NCI-H345 (cell line): Measurements from ENCODE around the gene CRPPA.

Source experiments
- DNase-seq: peaks from one replicate; lab custom pipeline; 2025; lab: John Stamatoyannopoulos, UW

CRPPA gene

GRCh38 chr7:16422917-16423316 lies 1.6 kb upstream of the CRPPA start:
- DNase-seq = no peak

GRCh38 chr7:16422103-16422435 lies 731 bp upstream of the CRPPA start:
- DNase-seq = no peak

GRCh38 chr7:16420649-16421332 lies 547 bp downstream of the CRPPA start:
- peak; percentile 85 for DNase-seq

GRCh38 chr7:16420329-16420648 lies 1.0 kb downstream of the CRPPA start:
- no peak for DNase-seq

GRCh38 chr7:16419859-16420258 lies 1.5 kb downstream of the CRPPA start:
- DNase-seq = no peak

GRCh38 chr7:16419126-16419525 lies 2.2 kb downstream of the CRPPA start:
- DNase-seq = no peak

- DNase-seq = no peak
These were observed 3.4 kb downstream of the CRPPA start for GRCh38 chr7:16417906-16418305.

- no peak for DNase-seq
These were observed 4.8 kb downstream of the CRPPA start for GRCh38 chr7:16416289-16417282.

- DNase-seq = no peak
These were observed 8.8 kb downstream of the CRPPA start for GRCh38 chr7:16412274-16413254.

GRCh38 chr7:16411391-16411790 lies 9.9 kb downstream of the CRPPA start:
- DNase-seq = no peak

GRCh38 chr7:16409777-16410176 lies 11.6 kb downstream of the CRPPA start:
- DNase-seq = no peak

- no peak for DNase-seq
These were observed 16.7 kb downstream of the CRPPA start for GRCh38 chr7:16404636-16405035.

GRCh38 chr7:16403475-16403874 lies 17.9 kb downstream of the CRPPA start:
- DNase-seq = no peak

- no peak for DNase-seq
These were observed 18.4 kb downstream of the CRPPA start for GRCh38 chr7:16402940-16403339.

GRCh38 chr7:16402091-16402490 lies 19.2 kb downstream of the CRPPA start:
- no peak for DNase-seq

- DNase-seq = no peak
These were observed 20.5 kb downstream of the CRPPA start for GRCh38 chr7:16400893-16401275.

GRCh38 chr7:16399916-16400892 lies 21.1 kb downstream of the CRPPA start:
- DNase-seq = no peak

GRCh38 chr7:16399265-16399831 lies 22.0 kb downstream of the CRPPA start:
- DNase-seq = no peak

GRCh38 chr7:16398146-16399017 lies 23.0 kb downstream of the CRPPA start:
- no peak for DNase-seq
